GM19025 (cell line): Measurements from ENCODE around the gene ATP8B3.

ENCODE experiments used
- ATAC-seq: cut with Tn5 transposase; IDR thresholded peaks from one replicate; pipeline ENCODE4 v1.9.1; 2021; ENCODE audit warnings: mild to moderate bottlenecking, low read depth, moderate library complexity; ENCODE audit not compliant: unreplicated experiment

The ATP8B3 gene

GRCh38 chr19:1748115-1748872 lies 63.8 kb downstream of the ATP8B3 start:
- ATAC-seq = no peak

DNA sequence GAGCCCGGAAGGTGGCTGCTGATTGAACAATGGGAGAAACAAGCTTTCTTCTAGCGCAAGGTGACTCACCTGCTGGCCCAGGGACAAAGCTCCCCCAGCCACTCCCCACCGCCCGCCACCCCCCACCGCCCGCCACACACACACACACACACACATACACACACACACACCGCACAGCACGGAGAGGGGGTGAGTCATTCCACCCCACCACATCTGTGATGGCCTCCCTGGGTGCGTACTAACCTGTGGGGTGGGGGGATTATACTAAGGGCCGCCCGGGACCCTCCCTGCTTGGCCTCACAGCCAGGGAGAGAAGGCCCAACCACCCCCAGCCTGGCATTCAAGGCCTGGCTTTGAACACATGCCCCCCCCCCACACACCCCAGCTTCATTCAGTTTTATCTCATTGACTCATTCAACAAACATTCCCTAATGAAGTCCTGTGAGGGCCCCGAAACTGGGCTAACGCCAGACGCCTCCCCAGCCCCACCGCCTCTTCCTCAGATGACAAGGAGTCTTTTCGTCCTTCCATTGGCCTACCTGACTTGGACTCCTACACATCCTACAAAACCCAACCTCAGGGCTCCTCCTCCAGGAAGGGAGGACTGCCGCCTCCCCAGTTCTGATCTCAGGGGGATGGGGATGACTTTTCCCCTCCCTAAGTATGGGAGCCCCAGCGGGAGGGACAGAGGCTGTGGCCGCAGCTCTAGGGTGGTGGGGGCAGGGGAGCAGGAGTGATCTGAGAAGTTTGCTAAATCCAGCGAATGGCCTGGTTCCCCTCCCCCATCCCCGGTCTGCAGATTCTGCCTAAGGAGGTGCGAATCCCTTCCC lies 64.6 kb downstream of the ATP8B3 start:
- ATAC-seq = no peak

DNA sequence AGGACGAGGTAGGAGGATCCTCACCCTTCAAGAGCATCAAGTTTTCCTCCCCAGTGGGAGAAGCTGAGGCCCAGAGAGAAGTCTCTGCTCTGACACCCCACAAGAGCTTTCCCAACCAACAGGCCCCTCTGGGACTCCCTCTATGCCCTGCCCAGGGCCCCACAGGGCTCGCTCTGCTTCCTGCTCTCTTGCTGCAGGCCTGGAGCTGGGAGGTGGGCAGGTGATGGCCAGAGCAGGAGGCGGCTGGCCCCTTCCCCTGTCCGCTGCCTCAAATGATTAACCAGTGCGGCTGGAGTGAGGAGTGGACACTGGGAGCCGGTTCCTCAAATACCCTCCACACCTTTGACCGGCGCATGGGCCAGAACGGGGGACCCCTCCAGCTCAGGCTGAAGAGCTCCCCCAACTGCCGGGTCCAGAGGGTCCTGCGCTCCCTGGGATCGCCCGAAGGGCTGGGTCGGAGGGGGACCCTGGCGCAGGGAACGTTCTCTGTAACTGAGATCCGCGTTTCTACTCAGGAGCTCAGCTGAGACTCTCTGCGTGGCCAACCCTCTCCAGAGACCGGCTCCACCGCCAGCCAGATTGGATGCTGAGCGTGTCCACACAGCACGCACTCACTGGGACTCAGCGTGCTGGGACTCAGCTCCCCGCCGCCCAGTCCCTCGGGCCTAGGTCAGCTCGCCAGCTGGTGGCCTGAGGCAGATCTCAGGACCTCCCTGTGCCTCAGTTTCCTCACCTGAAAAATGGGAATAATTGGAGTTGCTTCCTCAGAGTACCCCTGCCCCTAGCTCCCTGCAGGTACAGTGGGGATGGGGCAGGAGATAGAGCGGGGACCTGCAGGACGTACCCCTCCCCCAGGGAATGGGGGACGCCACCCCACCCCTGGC lies 65.4 kb downstream of the ATP8B3 start:
- ATAC-seq = no peak

DNA sequence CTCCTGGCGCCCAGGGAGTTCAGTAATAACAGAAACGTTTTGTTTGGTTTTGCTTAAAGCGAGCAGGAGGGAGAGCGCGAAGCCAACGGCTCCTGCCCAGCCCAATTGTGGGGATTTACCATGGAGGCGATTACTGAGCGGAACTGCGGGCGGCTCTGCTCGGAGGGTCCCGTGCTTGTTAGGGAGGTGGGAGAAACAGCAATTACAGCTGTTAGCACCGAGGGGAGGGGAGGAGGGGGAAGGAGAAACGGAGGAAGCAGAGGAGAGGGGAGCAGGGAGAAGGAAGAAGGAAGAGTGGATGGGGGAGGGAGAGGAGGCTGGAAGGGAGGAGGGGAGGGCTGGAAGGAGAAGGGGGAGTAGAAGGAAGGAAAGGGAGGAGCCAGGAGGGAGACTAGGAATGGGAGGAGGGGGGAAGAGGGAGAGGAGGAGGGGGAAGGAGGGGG lies 66.5 kb downstream of the ATP8B3 start:
- ATAC-seq = no peak

- no peak for ATAC-seq
These were observed 67.1 kb downstream of the ATP8B3 start for GRCh38 chr19:1744822-1745563.

DNA sequence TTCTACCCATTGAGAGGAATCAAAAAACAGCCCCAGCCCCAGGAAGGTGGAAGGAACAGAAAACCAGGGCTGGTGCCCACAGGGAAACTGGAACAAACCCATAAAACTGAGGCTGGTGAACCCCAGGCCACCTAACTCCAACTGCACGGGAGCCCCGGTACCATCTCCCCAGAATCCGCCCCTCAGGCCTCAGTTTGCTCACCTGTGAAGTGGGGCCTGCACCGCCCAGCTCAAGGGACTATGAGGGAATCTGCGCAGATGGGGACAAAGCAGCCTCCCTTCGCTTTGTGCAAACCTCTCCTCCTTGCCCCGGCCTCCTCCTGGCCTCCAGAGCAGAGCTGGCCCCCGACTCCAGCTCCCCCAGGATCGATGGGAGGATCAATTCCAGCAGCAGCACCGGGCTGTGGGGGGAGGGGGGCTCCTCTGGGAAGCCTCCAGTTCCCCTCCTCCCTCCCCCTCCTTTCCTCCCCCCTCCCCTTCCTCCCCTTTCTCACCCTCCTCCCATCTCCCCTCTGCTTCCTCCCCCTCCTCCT lies 67.9 kb downstream of the ATP8B3 start:
- no peak for ATAC-seq

DNA sequence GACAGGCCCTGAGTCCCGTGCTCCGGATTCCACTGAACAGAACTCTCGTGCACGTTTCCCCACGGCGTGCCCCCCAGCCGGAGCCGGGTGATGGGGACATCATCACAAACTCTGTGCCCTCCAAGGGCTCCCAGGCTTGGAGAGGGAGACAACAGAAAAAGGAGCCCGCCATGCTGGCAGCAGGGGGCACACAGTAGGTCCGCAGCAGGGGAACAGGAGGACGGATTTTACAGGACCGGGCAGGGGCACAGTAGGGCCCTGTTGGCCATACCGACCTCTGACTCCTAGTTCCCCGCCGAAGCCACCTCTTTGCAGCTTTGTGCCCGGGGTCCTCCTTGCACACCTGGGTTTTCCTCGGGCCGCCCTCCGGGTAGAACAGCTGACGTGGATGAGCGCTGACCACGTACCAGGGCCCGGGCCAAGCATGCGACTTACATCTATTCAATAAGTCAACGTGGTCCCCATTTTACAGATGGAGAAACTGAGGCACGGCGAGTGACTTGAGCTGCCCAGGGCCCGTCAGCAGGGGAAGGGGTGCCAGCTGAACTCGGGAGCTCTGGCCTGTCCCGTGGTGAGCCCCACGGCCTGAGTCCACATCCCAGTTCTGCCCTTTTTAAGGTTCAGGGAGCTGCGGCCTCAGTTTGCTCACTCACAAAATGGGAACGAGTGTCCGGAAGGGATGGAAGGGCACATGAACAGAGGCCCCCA lies 68.9 kb downstream of the ATP8B3 start:
- no peak for ATAC-seq

DNA sequence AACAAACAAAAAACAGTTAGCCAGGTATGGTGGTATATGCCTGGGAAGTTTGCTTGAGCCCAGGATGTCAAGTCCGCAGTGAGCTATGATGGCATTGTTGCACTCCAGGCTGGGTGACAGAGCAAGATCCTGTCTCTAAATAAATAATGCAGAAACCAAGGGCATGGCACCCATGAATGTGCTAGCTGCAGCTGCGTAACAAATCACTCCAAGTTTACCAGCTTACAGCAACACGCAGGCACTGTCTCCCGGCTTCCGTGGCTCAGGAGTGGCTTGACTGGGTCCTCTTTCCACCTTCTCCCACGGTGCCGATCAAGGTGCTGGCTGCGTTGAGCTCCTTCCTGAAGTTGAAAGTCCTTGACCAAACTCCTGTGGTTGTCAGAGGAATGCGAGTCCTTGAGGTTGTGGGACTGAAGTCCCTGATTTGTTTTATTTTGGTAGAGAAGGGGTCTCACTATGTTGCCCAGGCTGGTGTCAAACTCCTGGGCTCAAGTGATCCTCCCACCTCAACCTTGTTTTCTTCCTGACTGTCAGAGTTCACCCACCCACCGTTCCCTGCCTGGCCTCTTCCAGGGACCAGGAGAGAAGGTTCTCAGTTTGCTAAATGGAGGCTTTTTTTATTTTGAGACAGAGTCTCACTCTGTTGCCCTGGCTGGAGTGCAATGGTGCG lies 72.0 kb downstream of the ATP8B3 start:
- no peak for ATAC-seq

DNA sequence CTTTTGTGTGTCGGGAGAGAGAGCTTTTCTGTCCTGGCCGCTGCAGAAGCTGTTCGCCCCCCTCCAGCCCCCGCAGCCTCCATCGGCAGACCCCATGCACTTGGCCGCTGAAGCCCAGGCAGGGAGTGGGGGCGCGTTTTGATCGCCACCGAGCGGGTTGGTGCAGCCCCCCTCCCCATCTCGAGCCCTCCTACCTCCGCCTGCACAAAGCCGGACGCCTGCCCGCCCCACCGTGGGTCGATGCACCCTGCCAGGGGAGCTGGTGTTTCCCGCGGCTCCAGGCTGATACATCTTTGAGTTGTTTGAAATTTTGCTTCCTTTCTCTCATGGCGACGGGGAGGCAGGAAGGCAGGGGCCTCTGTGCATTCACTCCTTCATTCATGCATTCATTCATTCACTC lies 75.1 kb downstream of the ATP8B3 start:
- ATAC-seq = no peak

DNA sequence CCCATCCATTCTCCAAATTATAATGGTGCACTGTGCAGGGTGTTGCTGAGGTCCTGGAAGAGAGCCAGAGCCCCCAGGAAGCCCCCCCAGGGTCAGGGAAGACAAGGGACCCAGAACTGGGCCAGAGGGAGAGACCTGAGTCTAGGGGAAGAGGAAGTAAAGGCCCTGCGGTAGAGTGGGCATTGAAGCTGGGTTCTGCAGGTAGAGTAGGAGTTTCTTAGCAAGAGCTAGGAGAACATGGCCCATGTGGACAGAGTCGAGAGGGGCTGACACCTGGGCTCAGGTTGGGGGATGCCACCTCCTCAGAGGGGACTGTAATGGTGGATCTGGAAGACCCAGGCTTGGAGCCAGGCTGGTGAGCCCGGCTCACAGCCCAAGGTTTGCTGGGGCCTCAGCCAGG lies 75.8 kb downstream of the ATP8B3 start:
- ATAC-seq = no peak

DNA sequence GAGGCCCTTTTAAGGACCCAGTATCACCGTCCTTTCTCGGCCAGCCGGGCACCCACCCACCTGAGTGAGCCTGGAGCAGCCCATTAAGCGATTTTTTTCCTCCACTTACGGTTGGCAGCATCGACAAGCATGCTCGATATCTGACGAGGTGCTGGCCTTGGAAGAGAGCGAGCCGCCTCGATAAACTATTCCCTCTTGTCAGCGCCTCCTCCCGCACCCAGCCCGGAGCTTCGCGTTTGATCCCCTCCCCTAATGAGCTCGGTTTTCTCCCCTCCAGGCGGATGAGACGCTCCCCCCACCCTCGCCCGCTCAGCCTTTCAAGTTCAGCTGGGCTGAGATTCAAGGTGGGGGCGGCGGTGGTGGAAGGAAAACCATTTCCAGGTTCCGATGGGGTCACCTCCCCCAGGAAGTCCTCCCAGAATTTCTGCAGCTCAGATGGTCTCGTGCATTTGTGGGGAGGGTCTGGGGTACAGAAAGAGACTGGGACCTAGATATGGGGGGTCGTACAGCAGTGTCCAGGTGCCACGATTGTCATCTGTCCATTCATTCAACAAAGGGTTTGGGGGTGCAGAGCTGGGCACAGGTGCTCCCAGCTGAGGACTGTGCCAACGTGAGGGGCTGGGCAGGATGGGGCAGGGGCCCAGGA lies 77.6 kb downstream of the ATP8B3 start:
- ATAC-seq = no peak
